Stimulated activated CD4-positive, alpha-beta T cell treated with anti-CD3 and anti-CD28 coated beads, Interleukin-12 subunit alpha, Interleukin-12 subunit beta, amount 100 ng/mL, for 48 hours (primary cell): ENCODE data around the gene CACNA2D3.
"Not testable (repeated sequence)": the region's sequence is repeated elsewhere in the genome, so short reads cannot be mapped to it uniquely, and the experiment has no call there.

Experiments used
- DNase-seq, 3 donors: peaks; one replicate each; pipeline ENCODE4 v3.0.0-alpha.2; 2020; ENCODE audit warnings: low read depth in 2 of 3, low spot score in 1 of 3

Gene CACNA2D3

DNA sequence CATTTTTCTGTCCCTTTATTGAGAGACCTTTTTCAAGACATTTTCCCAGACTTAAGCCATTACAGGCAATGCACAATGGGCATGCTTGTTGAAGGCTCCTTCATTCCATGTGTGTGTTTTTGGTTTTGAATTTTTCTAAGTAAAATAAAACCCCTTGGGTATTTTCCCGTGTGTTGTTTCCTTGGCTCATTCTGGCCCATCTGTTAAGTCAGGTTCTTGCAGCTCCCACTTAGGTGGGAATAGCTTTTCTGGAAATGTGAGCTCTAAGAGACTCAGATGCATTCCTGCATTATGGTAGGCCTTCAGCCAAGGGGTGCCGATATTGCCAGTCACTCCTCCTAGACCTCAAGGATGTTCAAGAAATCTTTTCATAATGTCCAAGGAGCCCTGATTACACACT, 314.9 kb downstream of the CACNA2D3 start:
- no peak for DNase-seq

DNA sequence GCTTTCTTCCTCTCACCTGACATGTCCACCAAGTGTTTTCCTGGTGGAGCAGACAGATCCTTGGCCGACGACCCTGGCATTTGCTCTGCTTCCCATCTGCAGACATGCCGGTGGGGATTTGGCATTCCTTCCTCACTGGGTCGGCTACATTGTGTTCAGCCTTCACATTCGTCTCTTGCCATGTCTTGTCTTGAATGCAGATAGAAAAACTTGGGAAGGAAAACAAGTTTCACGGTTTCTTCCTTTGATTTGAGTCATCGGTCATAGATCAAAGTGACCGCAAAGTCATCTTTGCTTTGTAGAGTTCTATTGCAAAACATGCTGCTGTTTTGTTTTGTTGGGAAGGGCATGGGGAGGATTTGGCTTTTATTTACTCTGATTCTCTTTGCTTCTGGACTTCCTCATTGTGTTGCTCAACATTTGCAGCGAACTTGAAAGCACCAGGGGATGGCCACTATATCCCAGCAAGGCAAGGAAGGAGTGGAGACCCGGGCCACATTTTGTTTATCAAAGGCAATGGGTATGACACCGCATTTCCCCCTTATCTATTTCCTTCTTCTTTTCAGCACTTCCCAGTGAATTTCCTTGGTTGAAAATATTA, 321.3 kb downstream of the CACNA2D3 start:
- no peak for DNase-seq

DNA sequence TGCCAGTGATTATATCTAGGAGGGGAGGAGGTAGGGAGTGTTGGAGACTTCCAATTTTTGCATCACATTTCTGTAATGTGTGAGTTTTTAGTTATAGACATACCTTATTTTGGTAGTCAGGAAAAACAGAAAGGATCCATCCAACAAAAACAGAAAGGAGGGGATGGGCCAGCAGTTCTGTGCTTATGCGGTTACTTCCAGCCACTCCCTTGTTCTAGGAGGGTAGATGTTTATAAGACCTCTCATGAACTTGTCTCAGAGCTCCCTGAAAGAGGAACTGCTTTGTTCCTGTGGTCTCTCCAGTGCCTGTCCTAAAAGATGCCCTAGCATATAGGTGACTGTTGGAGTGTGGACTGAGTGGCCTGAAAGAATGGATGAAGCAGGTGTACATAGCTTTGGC, 323.3 kb downstream of the CACNA2D3 start:
- DNase-seq: no peak

DNA sequence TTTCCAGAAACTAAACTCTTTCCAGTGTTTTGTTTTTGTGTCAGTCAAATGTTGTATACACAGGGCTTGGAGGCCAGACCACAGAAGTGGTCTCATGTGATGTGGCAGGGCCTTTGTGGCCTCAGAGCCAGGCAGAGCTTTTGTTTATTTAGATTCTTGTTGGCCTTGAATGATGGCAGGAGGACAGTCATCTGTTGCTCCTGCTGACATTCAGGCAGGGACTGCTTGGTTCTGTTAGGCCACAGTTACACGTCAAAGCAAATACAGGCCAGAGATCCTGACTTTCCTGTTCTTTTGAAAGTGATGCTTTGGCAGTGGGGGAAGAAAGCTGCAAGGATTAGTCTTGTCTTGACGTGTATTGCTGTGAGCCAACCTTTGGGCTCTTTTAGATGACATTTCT, 325.1 kb downstream of the CACNA2D3 start:
- DNase-seq: no peak

DNA sequence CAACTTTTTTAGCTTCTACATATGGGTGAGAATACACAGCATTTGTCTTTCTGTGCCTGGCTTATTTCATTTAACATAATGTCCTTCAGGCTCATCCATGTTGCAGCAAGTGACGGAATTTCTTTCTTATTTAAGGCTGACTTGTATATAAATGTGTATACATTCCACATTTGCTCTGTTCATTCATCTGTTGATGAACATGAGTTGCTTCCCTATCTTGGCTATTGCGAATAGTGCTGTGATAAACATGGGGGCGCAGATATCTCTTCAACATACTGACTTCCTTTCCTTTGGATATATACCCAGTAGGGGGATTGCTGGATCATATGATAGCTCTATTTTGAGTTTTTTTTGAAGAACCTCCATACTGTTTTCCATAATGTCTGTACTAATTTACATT, 332.5 kb downstream of the CACNA2D3 start:
- no peak for DNase-seq

DNA sequence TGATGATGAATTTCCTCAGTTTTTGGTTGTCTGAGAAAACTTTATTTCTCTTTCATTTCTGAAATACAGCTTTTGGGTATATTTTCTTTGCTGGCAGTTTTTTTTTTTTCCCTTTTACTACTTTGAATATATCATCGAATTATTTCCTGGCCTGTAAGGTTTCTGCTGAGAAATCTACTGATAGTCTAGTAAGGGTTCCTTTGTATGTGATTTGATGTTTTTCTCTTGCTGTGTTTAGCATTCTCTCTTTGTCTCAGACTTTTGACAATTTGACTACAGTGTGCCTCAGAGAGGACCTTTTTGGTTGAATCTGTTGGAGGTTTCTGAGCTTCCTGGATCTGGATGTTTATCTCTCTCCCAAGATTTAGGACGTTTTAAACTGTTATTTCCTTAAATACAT, 336.0 kb downstream of the CACNA2D3 start:
- no peak for DNase-seq

DNA sequence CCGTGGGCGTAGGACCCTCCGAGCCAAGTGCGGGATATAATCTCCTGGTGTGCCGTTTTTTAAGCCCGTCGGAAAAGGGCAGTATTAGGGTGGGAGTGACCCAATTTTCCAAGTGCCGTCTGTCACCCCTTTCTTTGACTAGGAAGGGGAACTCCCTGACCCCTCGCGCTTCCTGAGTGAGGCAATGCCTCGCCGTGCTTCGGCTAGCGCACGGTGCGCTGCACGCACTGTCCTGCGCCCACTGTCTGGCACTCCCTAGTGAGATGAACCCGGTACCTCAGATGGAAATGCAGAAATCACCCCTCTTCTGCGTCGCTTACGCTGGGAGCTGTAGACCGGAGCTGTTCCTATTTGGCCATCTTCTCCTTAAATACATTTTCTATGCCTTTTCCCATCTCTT, 342.2 kb downstream of the CACNA2D3 start:
- DNase-seq: not testable (repeated sequence)

DNA sequence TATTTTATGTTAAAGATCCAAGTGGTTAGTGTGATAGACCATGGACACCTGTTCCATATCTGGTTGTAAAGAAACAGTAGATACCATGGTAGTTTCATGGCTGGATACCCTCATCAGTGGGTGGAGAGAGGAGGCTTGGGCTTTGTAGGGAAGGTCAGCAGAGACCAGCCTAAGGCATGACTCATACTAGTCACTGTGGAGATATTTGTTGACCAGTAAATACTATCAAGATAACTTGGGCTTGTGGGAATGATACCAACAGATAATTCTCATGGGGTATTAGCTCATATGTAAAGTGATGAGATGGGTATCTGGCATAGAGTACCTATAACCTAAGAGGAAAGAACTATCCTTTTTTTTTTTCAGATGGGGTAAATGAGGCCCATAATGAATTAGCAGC, 354.5 kb downstream of the CACNA2D3 start:
- no peak for DNase-seq

DNA sequence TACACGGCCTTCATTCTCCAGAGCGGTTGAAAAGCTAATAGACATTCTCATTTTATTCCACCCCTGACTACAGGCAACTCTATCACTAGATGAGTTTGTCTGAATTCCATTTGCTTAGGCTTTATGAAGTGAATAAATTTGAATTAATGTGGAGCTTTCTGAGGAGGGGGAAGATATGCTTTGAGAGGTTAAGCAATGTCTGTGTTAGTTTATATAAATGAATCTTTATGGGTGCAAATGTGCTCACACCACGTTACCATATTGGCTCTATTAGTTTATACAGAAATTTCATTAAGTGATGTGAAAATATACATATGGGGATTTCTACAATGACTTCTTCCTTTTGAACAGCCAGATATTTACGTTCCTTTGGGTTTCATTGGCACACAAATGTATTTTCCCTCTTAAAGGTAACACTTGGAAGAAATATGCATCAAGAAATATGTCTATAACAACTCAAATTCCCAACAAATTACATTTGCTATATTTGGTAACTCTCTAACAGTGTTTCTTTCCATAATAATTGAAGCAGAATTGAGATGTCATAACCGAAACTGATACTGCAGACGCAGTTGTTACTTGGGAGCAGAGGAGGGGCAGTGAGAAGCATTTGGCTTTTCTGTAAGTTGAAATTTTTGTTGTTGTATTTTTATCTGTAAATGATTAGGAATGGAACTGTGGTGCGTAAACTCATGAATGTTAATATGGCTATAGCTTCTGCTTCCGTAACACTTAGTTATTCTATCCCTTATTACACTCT, 359.4 kb downstream of the CACNA2D3 start:
- DNase-seq: no peak

DNA sequence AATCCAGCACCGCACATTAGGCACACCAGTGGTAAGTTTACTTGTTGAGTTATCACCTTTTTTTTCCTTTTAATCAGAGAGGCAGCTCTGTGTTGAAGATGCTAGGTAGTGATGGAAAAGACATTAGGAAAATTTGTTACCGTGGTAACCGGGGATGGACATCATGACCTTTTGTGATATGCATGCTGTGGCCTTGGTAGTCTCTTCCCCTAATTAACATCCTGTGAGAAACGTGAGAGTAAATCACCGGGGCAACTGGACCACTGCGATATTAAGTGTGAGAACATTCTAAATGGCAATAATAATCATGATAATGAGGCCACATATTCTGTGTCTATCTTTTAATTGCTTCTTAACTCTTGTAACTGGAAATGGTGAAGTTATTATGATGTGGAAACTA, 362.0 kb downstream of the CACNA2D3 start:
- DNase-seq: no peak

DNA sequence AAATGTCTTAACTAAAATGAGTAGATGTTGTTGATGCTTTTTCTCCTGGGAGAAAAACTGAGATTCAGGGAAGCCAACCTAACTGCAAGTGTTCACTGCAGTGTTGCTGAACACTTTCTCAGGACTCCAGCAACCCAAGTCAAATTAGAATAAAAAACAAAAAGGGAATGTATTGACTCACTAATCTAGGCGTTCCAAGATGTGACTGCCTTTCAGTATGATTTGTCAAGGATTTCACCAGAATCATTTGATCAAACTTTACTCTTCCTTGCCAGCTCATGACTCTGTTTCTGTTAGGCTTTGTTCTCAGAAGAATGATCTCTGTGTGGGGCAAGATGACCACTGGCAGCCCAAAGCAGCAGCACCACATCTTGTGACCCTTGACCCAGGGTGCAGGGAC, 364.0 kb downstream of the CACNA2D3 start:
- no peak for DNase-seq

DNA sequence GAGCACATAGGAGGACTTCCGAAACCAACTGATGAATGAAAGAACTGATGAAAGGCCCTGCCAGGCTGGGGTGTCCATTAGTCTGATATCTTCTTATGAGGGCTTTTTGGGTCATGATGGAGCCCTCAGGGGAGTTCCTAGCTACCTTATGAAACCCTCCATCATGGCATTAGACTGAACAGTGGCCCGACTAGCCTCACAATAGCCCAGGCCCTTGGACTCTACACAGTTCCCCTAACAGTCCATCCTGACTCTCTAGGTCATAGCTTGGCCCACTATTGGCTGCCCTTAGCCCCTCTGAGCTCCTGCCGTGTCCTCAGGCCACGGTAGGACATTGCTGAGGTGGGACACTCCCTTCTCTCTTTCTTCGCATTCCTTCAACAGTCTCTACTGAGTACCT, 365.9 kb downstream of the CACNA2D3 start:
- no peak for DNase-seq

DNA sequence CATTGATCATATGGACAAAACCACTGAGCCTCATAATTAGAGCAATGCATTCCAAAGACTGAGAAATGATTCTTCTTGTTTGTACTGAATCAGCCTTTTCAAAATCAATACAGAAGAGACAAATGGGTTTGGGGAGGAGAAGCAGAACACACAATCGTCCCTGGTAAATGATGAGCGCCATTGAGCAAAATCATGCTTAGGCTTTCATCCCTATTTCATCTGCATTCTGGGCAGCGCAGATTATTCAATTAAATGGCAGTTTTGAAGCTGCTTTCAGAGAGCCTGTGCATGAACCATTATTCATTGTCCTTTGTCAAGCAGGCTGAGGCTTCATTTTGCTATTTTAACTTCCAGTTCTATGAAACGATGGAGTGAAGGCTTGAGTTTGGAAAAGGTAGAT, 371.9 kb downstream of the CACNA2D3 start:
- no peak for DNase-seq

DNA sequence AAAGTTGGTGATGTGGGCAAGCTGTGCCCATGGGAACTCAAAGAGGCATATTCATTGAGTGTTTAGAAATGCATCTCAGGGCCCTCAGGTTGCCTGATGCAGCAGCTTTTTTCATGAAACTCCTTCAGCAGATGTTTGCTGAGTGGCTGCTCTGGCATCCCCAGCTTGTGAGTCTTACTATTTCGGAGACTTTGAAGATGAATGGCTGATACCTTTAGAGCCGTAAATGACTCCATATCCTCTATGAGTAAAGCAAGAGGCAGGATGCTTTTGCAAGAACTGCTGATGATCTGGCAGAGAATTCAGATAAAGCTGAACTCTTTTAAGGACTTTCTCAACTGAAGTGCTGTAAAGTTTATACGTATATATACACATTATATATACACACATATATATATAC, 384.3 kb downstream of the CACNA2D3 start:
- no peak for DNase-seq

DNA sequence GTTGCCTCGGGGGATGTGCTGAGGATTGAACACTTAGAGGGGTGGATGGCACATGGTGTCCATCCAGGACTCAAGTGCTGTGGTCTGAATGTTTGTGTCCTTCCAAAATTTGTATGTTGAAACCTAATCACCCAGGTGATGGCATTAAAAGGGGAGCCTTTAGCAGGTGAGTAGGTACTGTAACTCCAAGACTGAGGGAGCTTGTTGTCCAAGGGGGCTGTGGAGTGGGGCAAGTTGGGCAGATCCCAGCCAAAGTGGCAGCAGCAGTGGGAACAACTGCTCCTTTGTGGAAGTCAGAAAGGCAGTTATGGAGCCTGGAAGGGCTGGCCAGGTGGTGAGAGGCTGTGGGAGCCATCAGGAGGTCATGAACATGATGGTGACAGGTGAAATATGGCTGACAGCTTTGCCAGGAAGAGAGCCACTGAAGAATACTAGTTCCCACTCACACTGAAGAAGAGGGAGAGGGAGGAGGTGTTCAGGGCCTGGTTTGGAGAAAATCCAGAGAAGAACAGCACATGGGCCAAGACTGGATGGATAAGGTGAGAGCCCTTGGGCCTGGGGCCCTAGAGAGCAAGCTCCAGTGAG, 385.6 kb downstream of the CACNA2D3 start:
- DNase-seq: no peak

DNA sequence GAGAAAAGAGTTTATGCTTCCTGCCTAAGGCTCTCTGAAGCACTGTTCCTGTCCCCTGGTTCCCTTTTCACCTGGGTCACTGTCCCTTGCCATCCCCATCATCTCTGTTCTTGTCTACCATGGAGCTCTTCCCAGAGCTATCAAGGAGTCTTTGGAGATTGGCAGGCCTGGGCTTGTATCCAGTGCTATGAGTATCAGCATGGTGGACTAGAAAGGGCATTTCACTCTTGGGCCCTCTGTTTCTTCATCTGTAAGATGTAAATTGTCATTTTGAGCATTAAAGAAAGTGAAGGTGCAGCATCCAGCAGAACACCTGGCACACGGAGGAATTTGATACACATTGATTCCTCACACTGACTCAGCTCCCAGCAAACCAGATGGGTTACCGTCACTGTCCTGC, 388.2 kb downstream of the CACNA2D3 start:
- no peak for DNase-seq

DNA sequence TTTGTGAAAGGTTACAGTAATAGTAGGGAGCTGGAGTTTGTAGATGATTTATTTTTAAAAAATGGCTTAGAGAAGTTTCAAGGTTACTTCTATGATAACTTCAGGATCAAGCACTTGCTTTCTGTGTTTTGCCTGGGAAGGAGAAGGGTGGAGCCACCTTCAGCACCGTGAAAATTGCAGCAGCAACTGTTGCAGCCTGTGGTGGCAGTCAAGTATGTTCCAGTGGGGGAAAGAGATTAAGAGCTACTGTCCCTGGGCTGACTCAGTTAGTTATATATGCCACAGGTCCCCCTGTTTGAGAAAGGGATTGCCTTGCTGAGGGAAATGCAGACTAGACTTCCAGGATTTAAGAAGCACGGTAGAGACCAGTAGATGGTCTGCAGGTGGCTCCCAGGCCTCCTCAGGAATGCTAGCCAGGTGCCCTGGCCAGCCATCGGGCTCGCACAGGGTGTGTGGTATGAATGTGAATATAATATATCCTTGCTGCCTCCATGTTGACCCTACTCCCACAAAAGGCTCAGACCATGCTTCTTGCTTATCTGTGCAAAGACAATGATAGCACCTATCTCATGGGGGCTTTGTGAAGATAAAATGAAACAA, 389.5 kb downstream of the CACNA2D3 start:
- no peak for DNase-seq

DNA sequence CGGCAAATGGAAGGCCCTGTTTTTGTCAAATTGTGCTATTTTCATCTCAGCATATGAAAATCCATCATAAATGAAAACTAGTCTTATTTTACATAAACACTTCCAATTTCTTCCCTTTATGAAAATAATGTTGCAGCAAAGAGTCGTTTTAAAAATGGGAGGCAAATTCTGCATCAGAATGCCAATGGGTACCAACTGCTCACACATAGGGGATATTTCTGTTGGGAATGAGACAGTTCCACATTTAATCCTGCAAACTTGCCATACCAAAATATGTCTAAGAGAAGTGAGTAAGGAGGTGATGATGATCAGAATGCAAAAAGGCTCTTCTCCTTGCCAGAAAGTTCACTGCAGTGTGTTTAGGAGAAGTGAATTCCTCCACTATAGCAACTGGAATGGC, 391.7 kb downstream of the CACNA2D3 start:
- DNase-seq: no peak

DNA sequence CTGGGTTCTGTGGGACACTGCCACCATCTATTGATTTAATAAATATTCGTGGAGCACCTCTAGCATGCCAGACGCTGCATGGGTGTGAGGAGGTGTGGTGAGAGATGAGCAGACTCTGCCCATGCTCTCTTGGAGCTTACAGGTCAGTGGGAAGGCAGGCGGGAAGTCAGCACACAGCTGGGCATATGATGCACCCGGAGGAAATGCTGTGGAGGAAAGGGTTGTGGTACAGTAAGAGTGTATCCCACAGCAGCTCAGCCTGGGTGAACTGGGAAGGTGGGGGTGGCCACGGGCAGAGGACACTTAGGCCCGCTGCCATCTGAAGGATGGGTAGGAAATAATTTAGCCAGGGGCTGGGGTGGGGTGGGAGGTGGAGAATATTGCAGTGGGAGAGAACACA, 392.1 kb downstream of the CACNA2D3 start:
- DNase-seq: no peak

DNA sequence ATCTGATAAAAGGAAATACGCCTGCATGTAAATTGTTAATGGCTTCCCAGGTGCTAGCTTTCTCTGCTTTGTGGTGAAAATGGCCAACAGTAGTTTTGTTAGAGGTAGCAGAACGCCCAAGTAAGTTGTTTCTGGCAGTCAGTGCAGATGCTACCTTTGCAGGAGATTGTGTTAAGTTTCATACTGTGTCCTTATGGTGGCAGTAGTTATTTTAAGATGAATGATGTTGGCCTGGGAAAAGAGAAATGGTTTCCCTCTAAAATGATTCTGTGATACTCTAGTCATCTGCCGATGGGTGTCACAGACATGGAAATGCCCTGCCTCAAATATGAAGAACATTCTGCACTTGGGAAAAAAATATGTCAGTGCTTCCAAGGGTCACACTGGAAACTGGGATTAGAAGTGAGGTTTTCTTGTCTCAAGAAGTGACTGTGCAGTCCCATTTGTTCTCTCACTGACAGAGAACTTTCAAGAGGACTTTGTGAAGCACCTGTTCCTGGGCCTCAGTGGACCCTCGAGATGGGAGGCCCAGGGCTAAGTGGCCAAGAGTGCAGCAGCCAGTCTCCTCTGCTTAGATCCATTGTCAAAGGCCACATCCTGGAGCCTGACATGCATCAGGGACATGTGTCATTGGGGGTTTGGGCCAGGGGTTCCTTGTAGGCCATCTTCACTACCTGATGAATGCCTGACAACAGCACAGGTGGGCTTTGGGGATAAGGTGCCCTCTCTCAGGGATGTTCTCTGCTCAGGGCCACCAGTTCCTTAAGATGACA, 393.3 kb downstream of the CACNA2D3 start:
- no peak for DNase-seq

DNA sequence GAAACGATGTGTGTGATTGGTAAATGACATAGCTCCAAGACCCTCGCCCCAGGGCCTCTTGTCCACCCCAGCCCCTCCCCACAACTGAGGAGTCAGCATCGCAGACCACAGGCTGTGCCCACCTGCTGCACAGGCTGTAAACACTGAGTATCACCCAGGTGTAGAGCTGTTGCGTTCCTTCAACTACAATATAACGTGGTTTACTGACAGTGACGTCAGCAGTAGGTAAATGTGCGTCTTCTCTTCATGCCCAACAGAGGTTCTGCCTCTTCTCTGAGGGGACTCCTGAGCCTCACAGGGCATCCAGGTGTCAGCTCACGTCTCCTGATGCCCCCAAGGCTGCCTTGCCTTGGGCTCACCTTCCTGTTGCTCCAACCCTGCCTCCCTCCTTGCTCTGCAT, 395.1 kb downstream of the CACNA2D3 start:
- DNase-seq: no peak
